Ovary (tissue), 9 donors: ENCODE results near the gene MGAT5B. TPM values are rescaled to one million over a fixed set of nuclear protein-coding genes. Genes with fewer than 3 reads are reported as not detected.

Experiments used
- DNase-seq, 5 donors: peaks; one replicate each; pipeline ENCODE4 v3.0.0-alpha.2; 2019 to 2020
- H3K27ac ChIP-seq, 2 donors: fragments of 200-600 bp; one replicate each; pipeline versions ENCODE4 v1.5.1 to v1.8.0; 2019 to 2022
- H3K27me3 ChIP-seq: fragments of 200-600 bp; one replicate; pipeline ENCODE4 v1.8.0; 2022
- H3K36me3 ChIP-seq: fragments of 200-600 bp; sonication (generic); one replicate; pipeline ENCODE4 v1.5.1; 2019
- H3K4me1 ChIP-seq: one replicate; pipeline ENCODE4 v1.8.1; 2013; ENCODE audit warnings: mild to moderate bottlenecking, moderate library complexity; ENCODE audit not compliant: insufficient read depth
- H3K4me3 ChIP-seq: fragments of 200-600 bp; sonication (generic); one replicate; pipeline ENCODE4 v1.5.1; 2017
- H3K9me3 ChIP-seq, 2 donors: fragments of 200-600 bp in 1 of 2; sonication (generic) in 1 of 2; one replicate each; pipeline versions ENCODE4 v1.5.1 to v1.8.1; 2013 to 2019; ENCODE audit warnings: mild to moderate bottlenecking in 1 of 2, moderate library complexity in 1 of 2
- CTCF ChIP-seq, 3 donors: fragments of 450-650 bp in 2 of 3; fragments of 200-600 bp in 1 of 3; IDR thresholded peaks; one replicate each; pipeline versions ENCODE4 v1.5.1 to v1.8.0; 2016 to 2022; ENCODE audit warnings: antibody characterized with exemption in 3 of 3, mild to moderate bottlenecking in 1 of 3
- EP300 ChIP-seq: sonication (generic); formaldehyde crosslinking; IDR thresholded peaks from one replicate; pipeline ENCODE4 v1.6.1; 2017; ENCODE audit warnings: antibody characterized with exemption
- POLR2A ChIP-seq: fragments of 450-650 bp; IDR thresholded peaks from one replicate; pipeline ENCODE4 v1.6.1; 2017; ENCODE audit warnings: antibody characterized with exemption, mild to moderate bottlenecking, moderate library complexity
- WGBS, 3 donors: extraction: QIAGEN DNeasy Blood & Tissue Kit in 1 of 3; methylation state at CpG; one replicate each; pipeline versions ENCODE4 v1.1.5 to v1.1.7; 2013 to 2017; 5-methylcytosine and 5-hydroxymethylcytosine counted together
- intact Hi-C, 4 donors: fragments of 100-400 bp; cut with DNase I; formaldehyde crosslinking; loops; one replicate each; pipeline versions ENCODE4 v1.11.0 to v1.15.1; 2022 to 2023
- polyA plus RNA-seq, 2 donors: library from polyadenylated mRNA; stranded (reverse); fragments of 200-250 nt in 1 of 2; fragments of 350-450 nt in 1 of 2; fragmentation: Illumina TruSeq in 1 of 2; extraction: RNeasy Lipid Tissue Mini Kit (QIAGEN cat#74804) in 1 of 2; gene quantifications; one replicate each; pipeline ENCODE4 v1.2.3, GENCODE V29; 2013 to 2014
- total RNA-seq, 7 donors: library from RNA; depleted of rRNA in 2 of 7; stranded (reverse); fragments of >200 nt in 2 of 7; fragmentation: NEBNext Ultra II Directional in 3 of 7; extraction: Animal tissue kit (Norgen Biotek cat#: 25700) in 3 of 7; gene quantifications; one replicate each; pipeline versions ENCODE4 v1.1.0 to v1.2.4, GENCODE V29; 2016 to 2023
- donor health status: DM: no; HTN: no; CAD: no; lungs with moderate emphysema.
- donor health status: DM: no; HTN: no; CAD: no.
- donor health status: Bipolar disorder and iron deficiency.
- donor health status: DM: yes; HTN: yes; CAD: no.
- donor health status: DM: no; HTN: no; CAD: no.
- donor health status: DM: yes; HTN: yes; CAD: no.

MGAT5B gene
- total and polyA plus RNA-seq, 9 donors, result 0.23 to 3.6 (median 0.77) TPM; not detected in 1

- 89 to 96% (median 93%) methylated on average over 7 to 8 of the region's 8 CpGs for WGBS, 3 donors
Measured at GRCh38 chr17:76905036-76905435, 36.8 kb downstream of the MGAT5B start.

GRCh38 chr17:76905836-76906235 lies 37.6 kb downstream of the MGAT5B start:
- intact Hi-C loops, result no loop called here
- Histone ChIP-seq H3K27me3 (no peaks in the 10 kb centered on the region), H3K4me1 (no peaks in the 10 kb centered on the region), H3K4me3 (no peak overlapping the region), H3K27ac (no peak overlapping the region), H3K9me3 (no peaks in the 10 kb centered on the region), H3K36me3 (no peaks in the 10 kb centered on the region)
- DNase-seq, result no peak
- WGBS, 3 donors, result 31 to 44% (median 38%) methylated on average over 17 of the region's 17 CpGs
- TF ChIP-seq EP300 (no peak), CTCF (IDR thresholded peaks at IDR 0.05) (no peak), POLR2A (no peak)

More at GRCh38 chr17:76905036-76905435, 36.8 kb downstream of the MGAT5B start:
- Histone ChIP-seq H3K4me3 (no peak overlapping the region), H3K27ac (no peak overlapping the region), H3K27me3 (no peaks in the 10 kb centered on the region), H3K36me3 (no peaks in the 10 kb centered on the region), H3K4me1 (no peaks in the 10 kb centered on the region), H3K9me3 (no peaks in the 10 kb centered on the region)
- DNase-seq, result no peak
- TF ChIP-seq POLR2A, result no peak
- intact Hi-C loops, result no loop called here

GRCh38 chr17:76906463-76906862 lies 38.3 kb downstream of the MGAT5B start:
- intact Hi-C loops, result no loop called here
- Histone ChIP-seq H3K4me1 (no peaks in the 10 kb centered on the region), H3K4me3 (no peak overlapping the region), H3K27me3 (no peaks in the 10 kb centered on the region), H3K27ac (no peak overlapping the region), H3K9me3 (no peaks in the 10 kb centered on the region), H3K36me3 (no peaks in the 10 kb centered on the region)
- no peak for DNase-seq
- 24 to 31% (median 30%) methylated on average over 6 of the region's 6 CpGs for WGBS, 3 donors
- TF ChIP-seq CTCF (IDR thresholded peaks at IDR 0.05), result no peak
- TF ChIP-seq POLR2A, result no peak
- TF ChIP-seq EP300, result no peak

- TF ChIP-seq EP300 (no peak), POLR2A (no peak), CTCF (IDR thresholded peaks at IDR 0.05) (no peak)
- no peak overlapping the region for H3K4me3 ChIP-seq
- H3K27me3 ChIP-seq, result no peaks in the 10 kb centered on the region
- 87 to 96% (median 91%) methylated on average over 3 of the region's 3 CpGs for WGBS, 3 donors
- H3K9me3 ChIP-seq, result no peaks in the 10 kb centered on the region
- no peak for DNase-seq
- intact Hi-C loops, result no loop called here
- H3K4me1 ChIP-seq, result no peaks in the 10 kb centered on the region
- no peaks in the 10 kb centered on the region for H3K36me3 ChIP-seq
- H3K27ac ChIP-seq, result no peak overlapping the region
Measured at GRCh38 chr17:76907352-76907751, 39.1 kb downstream of the MGAT5B start.

GRCh38 chr17:76909971-76910760 lies 42.0 kb downstream of the MGAT5B start:
- peak in 3 of 5 donors; percentile 41 to 68 (median 46) for DNase-seq
- H3K9me3 ChIP-seq, result no peaks in the 10 kb centered on the region
- H3K4me1 ChIP-seq, result no peaks in the 10 kb centered on the region
- TF ChIP-seq CTCF (IDR thresholded peaks at IDR 0.05), result no peak
- no peak for TF ChIP-seq POLR2A
- TF ChIP-seq EP300, result no peak
- no peak overlapping the region for H3K4me3 ChIP-seq
- intact Hi-C loops, result no loop called here
- WGBS, 3 donors, result 16 to 22% (median 18%) methylated on average over 13 of the region's 13 CpGs
- H3K36me3 ChIP-seq, result no peaks in the 10 kb centered on the region
- no peaks in the 10 kb centered on the region for H3K27me3 ChIP-seq
- no peak overlapping the region for H3K27ac ChIP-seq
